H1 (cell line): Measurements from ENCODE around the gene ZBTB38. TPM values are rescaled to one million over a fixed set of nuclear protein-coding genes. Genes with fewer than 3 reads are reported as not detected.

ENCODE experiments used
- CTCF ChIA-PET: fragments of 300-600 bp; sonication (Branson Sonifier 250); formaldehyde crosslinking; loops from one replicate; lab custom pipeline; 2021; ENCODE audit not compliant: partially characterized antibody; lab: Charles Lee
- POLR2A ChIA-PET: fragments of 300-600 bp; sonication (Branson Sonifier 250); formaldehyde crosslinking; loops from one replicate; lab custom pipeline; 2021; ENCODE audit warnings: inconsistent platforms; ENCODE audit not compliant: partially characterized antibody; lab: Charles Lee
- DNase-seq, 2 experiments: peaks; one replicate each; pipeline versions ENCODE4 v3.0.0 to v3.0.0-alpha.2; 2010 to 2022; ENCODE audit warnings: low spot score in 2 of 2, low read depth in 1 of 2, mixed read lengths in 1 of 2
- FAIRE-seq: peaks from 2 replicates; lab custom pipeline; 2011; peaks lifted over from hg19 to GRCh38; lab: Jason Lieb, UNC
- H2AFZ ChIP-seq: 2 replicates; pipeline ENCODE4 v1.8.1; 2012; ENCODE audit warnings: low read length, inconsistent platforms
- H2AK5ac ChIP-seq: 2 replicates; pipeline ENCODE4 v1.6.1; 2013; ENCODE audit warnings: low read depth, low read length
- H2BK120ac ChIP-seq: replicated peaks from 2 replicates; pipeline ENCODE3; 2013; ENCODE audit warnings: low read depth, low read length, inconsistent platforms
- H2BK12ac ChIP-seq: 2 replicates; pipeline ENCODE4 v1.6.1; 2013; ENCODE audit warnings: low read depth, low read length
- H2BK15ac ChIP-seq: 2 replicates; pipeline ENCODE4 v1.6.1; 2013; ENCODE audit warnings: low read length
- H2BK20ac ChIP-seq: 2 replicates; pipeline ENCODE4 v1.6.1; 2013; ENCODE audit warnings: low read length
- H2BK5ac ChIP-seq: 2 replicates; pipeline ENCODE4 v1.6.1; 2013; ENCODE audit warnings: low read depth, low read length
- H3K14ac ChIP-seq: 2 replicates; pipeline ENCODE4 v1.6.1; 2013; ENCODE audit warnings: inconsistent platforms; ENCODE audit not compliant: insufficient read length
- H3K18ac ChIP-seq: 2 replicates; pipeline ENCODE4 v1.6.1; 2013; ENCODE audit warnings: low read length; ENCODE audit errors: extremely low read depth
- H3K23ac ChIP-seq: 2 replicates; pipeline ENCODE4 v1.6.1; 2013; ENCODE audit warnings: inconsistent platforms; ENCODE audit not compliant: insufficient read length
- H3K23me2 ChIP-seq: 2 replicates; pipeline ENCODE4 v1.6.1; 2013; ENCODE audit warnings: low read depth, low read length
- H3K27ac ChIP-seq: 2 replicates; pipeline ENCODE4 v1.6.1; 2011; ENCODE audit warnings: low read depth, low read length, inconsistent platforms
- H3K27me3 ChIP-seq, 4 experiments: replicated peaks in 1 of 4; 1 replicate in 1 of 4; 2 replicates in 3 of 4; pipeline versions ENCODE4 v1.6.1 to v1.8.1; 2011 to 2013; ENCODE audit warnings: low read length in 3 of 4, mild to moderate bottlenecking in 3 of 4, inconsistent platforms in 2 of 4, mixed read lengths in 2 of 4, moderate library complexity in 1 of 4; ENCODE audit not compliant: control insufficient read depth in 3 of 4, insufficient read depth in 3 of 4; ENCODE audit errors: extremely low read depth in 1 of 4
- H3K36me3 ChIP-seq, 4 experiments: 2 replicates each; pipeline versions ENCODE4 v1.6.1 to v1.8.1; 2011 to 2013; ENCODE audit warnings: mild to moderate bottlenecking in 4 of 4, low read length in 3 of 4, moderate library complexity in 2 of 4, control low read depth in 1 of 4, inconsistent platforms in 1 of 4; ENCODE audit not compliant: insufficient read depth in 4 of 4, control insufficient read depth in 2 of 4
- H3K4ac ChIP-seq: replicated peaks from 2 replicates; pipeline ENCODE3; 2013; ENCODE audit warnings: low read length, low read depth, mixed read lengths, inconsistent platforms; ENCODE audit not compliant: insufficient read length
- H3K4me1 ChIP-seq, 4 experiments: replicated peaks in 1 of 4; 1 replicate in 1 of 4; 2 replicates in 3 of 4; pipeline versions ENCODE4 v1.6.1 to v1.8.1; 2011 to 2013; ENCODE audit warnings: low read length in 3 of 4, inconsistent platforms in 2 of 4, mixed read lengths in 1 of 4; ENCODE audit not compliant: insufficient read depth in 4 of 4, control insufficient read depth in 3 of 4
- H3K4me2 ChIP-seq, 2 experiments: 2 replicates each; pipeline versions ENCODE4 v1.6.1 to v1.8.1; 2011 to 2013; ENCODE audit warnings: low read depth in 2 of 2, low read length in 2 of 2, control low read depth in 1 of 2, inconsistent platforms in 1 of 2, mild to moderate bottlenecking in 1 of 2; ENCODE audit not compliant: insufficient read depth in 1 of 2
- H3K4me3 ChIP-seq, 4 experiments: fragments of 200-600, 300-600 bp in 1 of 4; sonication (generic), shearing (Covaris generic), sonication (Bioruptor Twin) in 1 of 4; 2 replicates each; pipeline versions ENCODE4 v1.5.1 to v1.8.1; 2011 to 2016; ENCODE audit warnings: low read length in 4 of 4, low read depth in 3 of 4, control low read depth in 2 of 4, inconsistent platforms in 2 of 4, mild to moderate bottlenecking in 2 of 4, mixed read lengths in 1 of 4, moderate library complexity in 1 of 4; ENCODE audit not compliant: insufficient read depth in 2 of 4; ENCODE audit errors: extremely low read depth in 1 of 4
- H3K56ac ChIP-seq: replicated peaks from 2 replicates; pipeline ENCODE3; 2013; ENCODE audit warnings: low read depth, mild to moderate bottlenecking, mixed read lengths, low read length, inconsistent platforms; ENCODE audit not compliant: insufficient read length
- H3K79me1 ChIP-seq: 2 replicates; pipeline ENCODE4 v1.6.1; 2013; ENCODE audit warnings: low read depth, low read length, control low read depth
- H3K79me2 ChIP-seq, 2 experiments: 2 replicates each; pipeline versions ENCODE4 v1.6.1 to v1.8.1; 2012 to 2013; ENCODE audit warnings: low read length in 2 of 2, mild to moderate bottlenecking in 2 of 2, inconsistent platforms in 1 of 2; ENCODE audit not compliant: insufficient read depth in 2 of 2, control insufficient read depth in 1 of 2
- H3K9ac ChIP-seq, 4 experiments: replicated peaks in 1 of 4; 1 replicate in 1 of 4; 2 replicates in 3 of 4; pipeline versions ENCODE4 v1.6.1 to v1.8.1; 2011 to 2013; ENCODE audit warnings: low read depth in 3 of 4, low read length in 3 of 4, control low read depth in 2 of 4, mild to moderate bottlenecking in 2 of 4, moderate library complexity in 2 of 4, inconsistent platforms in 1 of 4; ENCODE audit errors: extremely low read depth in 1 of 4
- H3K9me3 ChIP-seq, 2 experiments: 2 replicates each; pipeline versions ENCODE4 v1.6.1 to v1.8.1; 2012 to 2013; ENCODE audit warnings: mild to moderate bottlenecking in 2 of 2, moderate library complexity in 2 of 2, control low read depth in 1 of 2, inconsistent platforms in 1 of 2, low read depth in 1 of 2, low read length in 1 of 2, mixed read lengths in 1 of 2; ENCODE audit not compliant: insufficient read depth in 2 of 2
- H4K20me1 ChIP-seq, 2 experiments: replicated peaks in 1 of 2; 2 replicates each; pipeline versions ENCODE3 to v1.8.1; 2011 to 2013; ENCODE audit warnings: inconsistent platforms in 2 of 2, low read length in 2 of 2, mild to moderate bottlenecking in 1 of 2; ENCODE audit not compliant: insufficient read depth in 2 of 2, control insufficient read depth in 1 of 2
- H4K5ac ChIP-seq: 2 replicates; pipeline ENCODE4 v1.6.1; 2013; ENCODE audit warnings: low read length, low read depth, mixed read lengths, inconsistent platforms; ENCODE audit not compliant: insufficient read length
- H4K8ac ChIP-seq: 2 replicates; pipeline ENCODE4 v1.8.0; 2013; ENCODE audit warnings: mild to moderate bottlenecking, moderate library complexity, low read length, inconsistent platforms; ENCODE audit not compliant: insufficient read depth; ENCODE audit errors: extremely low read depth
- H4K91ac ChIP-seq: replicated peaks from 2 replicates; pipeline ENCODE3; 2013; ENCODE audit warnings: low read length, mixed read lengths, inconsistent platforms; ENCODE audit not compliant: insufficient read length
- FOSL1 ChIP-seq: IDR thresholded peaks from 2 replicates; pipeline ENCODE4 v1.6.1; 2011; ENCODE audit warnings: mild to moderate bottlenecking, low read depth, low read length, moderate library complexity; ENCODE audit not compliant: insufficient read depth
- GTF2F1 ChIP-seq: IDR thresholded peaks from 2 replicates; pipeline ENCODE4 v1.6.1; 2012; ENCODE audit warnings: low read depth, low read length, improper control_type of control experiment, borderline replicate concordance
- JUND ChIP-seq: IDR thresholded peaks from 2 replicates; pipeline ENCODE4 v1.6.1; 2011; ENCODE audit warnings: mild to moderate bottlenecking, improper control_type of control experiment, low read length
- RFX5 ChIP-seq: IDR thresholded peaks from 2 replicates; pipeline ENCODE4 v1.6.1; 2011; ENCODE audit warnings: low read depth, low read length, improper control_type of control experiment, borderline replicate concordance
- WGBS, 2 experiments: shearing (Covaris generic) in 1 of 2; methylation state at CpG; one replicate each; pipeline versions ENCODE4 v1.1.6 to v1.1.7; 2013 to 2015; ENCODE audit warnings: low lambda C conversion rate in 2 of 2, mixed read lengths in 2 of 2, inconsistent platforms in 1 of 2, low coverage in 1 of 2, missing lambda C conversion rate in 1 of 2; ENCODE audit not compliant: insufficient replicate concordance in 2 of 2, insufficient coverage in 1 of 2, insufficient read length in 1 of 2; ENCODE audit errors: extremely low coverage in 1 of 2, missing lambda C conversion rate in 1 of 2; 5-methylcytosine and 5-hydroxymethylcytosine counted together
- polyA plus RNA-seq, 7 experiments: library from polyadenylated mRNA; depleted of rRNA in 3 of 7; stranded (reverse) in 5 of 7; unstranded in 2 of 7; fragments of >200 nt in 5 of 7; fragments of 200-250 nt in 2 of 7; gene quantifications; 1 replicate in 5 of 7; 2 replicates in 1 of 7; 4 replicates in 1 of 7; pipeline versions ENCODE4 v1.2.1 to v1.2.3, GENCODE V29; 2011 to 2013; ENCODE audit warnings: missing spikeins in 2 of 7, mixed read lengths in 2 of 7
- total RNA-seq: library from RNA; stranded (reverse); fragmentation: NEBNext Ultra II Directional; extraction: Animal tissue kit (Norgen Biotek cat#: 25700); gene quantifications from 2 replicates; pipeline ENCODE4 v1.2.1, GENCODE V29; 2021

ZBTB38 gene
- total and polyA plus RNA-seq, 2 of the 8 experiments (the other 6 are each of a cell fraction or from before 2014, with no cell fraction given): 4.4 to 10.5 TPM

DNA sequence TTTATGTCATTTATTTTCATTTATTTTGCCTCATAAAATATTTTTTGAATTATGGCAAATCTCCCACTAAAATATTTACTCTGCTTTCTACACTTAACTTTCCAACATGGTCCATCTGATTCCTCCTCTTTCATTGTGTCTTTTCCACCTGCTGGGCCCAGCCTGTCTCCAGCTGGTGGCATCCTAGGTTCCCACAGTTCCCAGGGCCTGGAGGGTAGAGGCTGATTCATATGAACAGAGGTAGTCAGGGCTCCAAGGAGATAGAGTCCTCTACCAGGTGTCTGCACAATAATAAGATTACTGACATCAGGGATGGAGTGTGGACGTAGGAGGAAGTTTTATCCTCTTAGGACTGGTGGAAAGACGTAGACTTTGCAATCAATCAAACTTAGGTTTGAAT lies 14.3 kb downstream of the ZBTB38 start:
- H4K91ac ChIP-seq: no peak overlapping the region
- no peak for FAIRE-seq

More for the DNA sequence above, 14.3 kb downstream of the ZBTB38 start:
- no peak overlapping the region for H3K14ac ChIP-seq
- no peak overlapping the region for H4K5ac ChIP-seq
- WGBS, 2 experiments: 82% methylated on average over 2 of the region's 2 CpGs; no CpG with 5 or more reads in 1 of the 2 experiments
- no peaks in the 10 kb centered on the region; the same call in 1 of the 2 replicates for H3K23me2 ChIP-seq
- POLR2A ChIA-PET: interaction anchor here (1.6 kb wide), 1 partner anchor 37 kb away, joined by 3 read pairs; no protein-coding TSS in a partner anchor
- H3K18ac ChIP-seq: no peak overlapping the region
- no peak overlapping the region for H3K4me2 ChIP-seq
- no peaks in the 10 kb centered on the region for H4K20me1 ChIP-seq
- no peak overlapping the region for H3K4me3 ChIP-seq
- TF ChIP-seq GTF2F1: no peak
- no peak for TF ChIP-seq RFX5
- TF ChIP-seq FOSL1: no peak
- no peak for TF ChIP-seq JUND
- DNase-seq: no peak
- H2AK5ac ChIP-seq: no peak overlapping the region
- no peak overlapping the region for H2BK5ac ChIP-seq
- CTCF ChIA-PET: interaction anchor here (0.8 to 5.4 kb wide), 13 partner anchors 10 to 151 kb away, joined by 3 to 31 read pairs (median 4); partner anchors contain the start of gene PXYLP1
- no peaks in the 10 kb centered on the region for H3K36me3 ChIP-seq
- no peak overlapping the region for H2BK20ac ChIP-seq
- H3K4ac ChIP-seq: no peak overlapping the region
- no peak overlapping the region for H3K23ac ChIP-seq
- H3K4me1 ChIP-seq: peaks cover 0 to 8% (median 5%) of the 10 kb centered on the region in 4 experiments; a peak in 4 of 7 replicates
- no peak overlapping the region for H2BK15ac ChIP-seq
- no peak overlapping the region for H2AFZ ChIP-seq
- H3K27ac ChIP-seq: no peak overlapping the region
- no peaks in the 10 kb centered on the region for H3K79me2 ChIP-seq
- no peak overlapping the region for H3K56ac ChIP-seq
- H3K27me3 ChIP-seq: no peaks in the 10 kb centered on the region
- no peak overlapping the region for H2BK12ac ChIP-seq
- H2BK120ac ChIP-seq: no peak overlapping the region
- no peak overlapping the region for H3K9ac ChIP-seq
- H3K9me3 ChIP-seq: no peaks in the 10 kb centered on the region
- no peak overlapping the region for H4K8ac ChIP-seq
- H3K79me1 ChIP-seq: no peaks in the 10 kb centered on the region; the same call in 1 of the 2 replicates
